NCI-H2171 treated with DMSO at 0.1 percent for 48 hours (cell line): Measurements from ENCODE around the gene USP12.

Source experiments
- DNase-seq: peaks from one replicate; lab custom pipeline; 2025; lab: John Stamatoyannopoulos, UW

Gene USP12

GRCh38 chr13:27035892-27036235, 135.7 kb downstream of the USP12 start:
- no peak for DNase-seq

GRCh38 chr13:27034678-27035111, 136.9 kb downstream of the USP12 start:
- DNase-seq = no peak

- no peak for DNase-seq
Observed at GRCh38 chr13:27028683-27029480, 142.7 kb downstream of the USP12 start.

GRCh38 chr13:27027086-27027667, 144.4 kb downstream of the USP12 start:
- DNase-seq = no peak

GRCh38 chr13:27026396-27026795, 145.2 kb downstream of the USP12 start:
- no peak for DNase-seq

GRCh38 chr13:27024776-27025492, 146.7 kb downstream of the USP12 start:
- no peak for DNase-seq

- no peak for DNase-seq
Observed at GRCh38 chr13:27024074-27024461, 147.5 kb downstream of the USP12 start.

- no peak for DNase-seq
Observed at GRCh38 chr13:27023385-27024073, 148.1 kb downstream of the USP12 start.

- no peak for DNase-seq
Observed at GRCh38 chr13:27022571-27023311, 148.9 kb downstream of the USP12 start.

- DNase-seq = no peak
Observed at GRCh38 chr13:27020415-27020814, 151.2 kb downstream of the USP12 start.

GRCh38 chr13:27018882-27019281, 152.7 kb downstream of the USP12 start:
- DNase-seq = no peak

- DNase-seq = no peak
Observed at GRCh38 chr13:27018344-27018861, 153.2 kb downstream of the USP12 start.

- peak; percentile 65 for DNase-seq
Observed at GRCh38 chr13:27016875-27017274, 154.7 kb downstream of the USP12 start.
